ENCODE measurements around the gene GNG13. TPM values are rescaled to one million over a fixed set of nuclear protein-coding genes. Genes with fewer than 3 reads are reported as not detected.
"Not testable (repeated sequence)": the region's sequence is repeated elsewhere in the genome, so short reads cannot be mapped to it uniquely, and the experiment has no call there.

Gene GNG13
- polyA plus RNA-seq, 3 donors from 2014 or later, result not detected

GRCh38 chr16:756428-756827 lies 44.1 kb downstream of the GNG13 start:
- Mint-ChIP-seq H3K27ac (no peak overlapping the region), H3K9me3 (no peaks in the 10 kb centered on the region), H3K36me3 (no peaks in the 10 kb centered on the region), H3K4me3 (no peak overlapping the region), H3K27me3 (ENCODE audit: low read depth in 3 of 3) (peaks cover 0 to 4% (median 0%) of the 10 kb centered on the region in 3 donors), H3K4me1 (no peaks in the 10 kb centered on the region)
- no peak for DNase-seq

- H3K36me3 Mint-ChIP-seq, result no peaks in the 10 kb centered on the region
These were observed 45.9 kb downstream of the GNG13 start for GRCh38 chr16:754656-755055.

GRCh38 chr16:754121-754607 lies 46.4 kb downstream of the GNG13 start:
- H3K9me3 Mint-ChIP-seq; H3K4me3 Mint-ChIP-seq; H3K36me3 Mint-ChIP-seq; H3K27me3 Mint-ChIP-seq (ENCODE audit: low read depth in 3 of 3); DNase-seq; H3K4me1 Mint-ChIP-seq; H3K27ac Mint-ChIP-seq: not testable (repeated sequence)

More at GRCh38 chr16:754656-755055, 45.9 kb downstream of the GNG13 start:
- peaks cover 0 to 5% (median 0%) of the 10 kb centered on the region in 3 donors for H3K27me3 Mint-ChIP-seq (ENCODE audit: low read depth in 3 of 3)
- H3K9me3 Mint-ChIP-seq, result no peaks in the 10 kb centered on the region
- H3K27ac Mint-ChIP-seq, result no peak overlapping the region
- no peak overlapping the region for H3K4me3 Mint-ChIP-seq
- no peak for DNase-seq
- no peaks in the 10 kb centered on the region for H3K4me1 Mint-ChIP-seq

- H3K4me3 Mint-ChIP-seq, result no peak overlapping the region
- H3K9me3 Mint-ChIP-seq, result no peaks in the 10 kb centered on the region
- no peak for DNase-seq
- H3K4me1 Mint-ChIP-seq, result no peaks in the 10 kb centered on the region
- H3K27me3 Mint-ChIP-seq (ENCODE audit: low read depth in 3 of 3), result peaks cover 0 to 5% (median 0%) of the 10 kb centered on the region in 3 donors
- H3K36me3 Mint-ChIP-seq, result no peaks in the 10 kb centered on the region
- H3K27ac Mint-ChIP-seq, result no peak overlapping the region
These were observed 48.6 kb downstream of the GNG13 start for GRCh38 chr16:752007-752312.

GRCh38 chr16:751152-752006 lies 49.2 kb downstream of the GNG13 start:
- no peak overlapping the region for H3K27ac Mint-ChIP-seq
- no peaks in the 10 kb centered on the region for H3K36me3 Mint-ChIP-seq
- H3K27me3 Mint-ChIP-seq (ENCODE audit: low read depth in 3 of 3), result peaks cover 0 to 5% (median 2%) of the 10 kb centered on the region in 3 donors
- no peak for DNase-seq
- H3K4me1 Mint-ChIP-seq, result no peaks in the 10 kb centered on the region
- H3K9me3 Mint-ChIP-seq, result no peaks in the 10 kb centered on the region
- no peak overlapping the region for H3K4me3 Mint-ChIP-seq

- DNase-seq, result no peak
- H3K27me3 Mint-ChIP-seq (ENCODE audit: low read depth in 3 of 3), result peaks cover 0 to 5% (median 2%) of the 10 kb centered on the region in 3 donors
- H3K36me3 Mint-ChIP-seq, result no peaks in the 10 kb centered on the region
- H3K27ac Mint-ChIP-seq, result no peak overlapping the region
- H3K4me3 Mint-ChIP-seq, result no peak overlapping the region
- H3K9me3 Mint-ChIP-seq, result no peaks in the 10 kb centered on the region
- H3K4me1 Mint-ChIP-seq, result no peaks in the 10 kb centered on the region
These were observed 50.0 kb downstream of the GNG13 start for GRCh38 chr16:750485-750884.

GRCh38 chr16:749010-749409 lies 51.5 kb downstream of the GNG13 start:
- no peaks in the 10 kb centered on the region for H3K9me3 Mint-ChIP-seq
- no peaks in the 10 kb centered on the region for H3K4me1 Mint-ChIP-seq
- DNase-seq, result no peak
- H3K27ac Mint-ChIP-seq, result no peak overlapping the region
- H3K27me3 Mint-ChIP-seq (ENCODE audit: low read depth in 3 of 3), result peaks cover 0 to 5% (median 2%) of the 10 kb centered on the region in 3 donors
- no peaks in the 10 kb centered on the region for H3K36me3 Mint-ChIP-seq
- H3K4me3 Mint-ChIP-seq, result no peak overlapping the region

Other genes with a start within 250 kb of the GNG13 start
- gene PRR35, start 240.3 kb downstream of the GNG13 start, polyA plus RNA-seq, result not detected
- gene NHLRC4, start 233.7 kb downstream of the GNG13 start, polyA plus RNA-seq, result under 1 TPM in 2 of 3 donors, not detected in 1; 0.42 to 0.61 TPM
- gene PIGQ, start 230.8 kb downstream of the GNG13 start, polyA plus RNA-seq, result 10 to 100 TPM; 10.5 to 17.7 (median 12.6) TPM
- gene RAB40C, start 210.7 kb downstream of the GNG13 start, polyA plus RNA-seq, result 10 to 100 TPM in 1 of 3 donors, 1 to 10 TPM in 2; 4.6 to 17.5 (median 5.8) TPM
- gene WFIKKN1, start 169.7 kb downstream of the GNG13 start, polyA plus RNA-seq, result under 1 TPM in 2 of 3 donors, not detected in 1; 0.17 to 0.19 TPM
- 100 to 1,000 TPM in 1 of 3 donors, 10 to 100 TPM in 2; 89.3 to 128 (median 93.9) TPM for gene METTL26, start 164.4 kb downstream of the GNG13 start, polyA plus RNA-seq
- 10 to 100 TPM; 16.8 to 36.3 (median 22.8) TPM for gene MCRIP2, start 158.9 kb downstream of the GNG13 start, polyA plus RNA-seq
- gene WDR90, start 151.4 kb downstream of the GNG13 start, polyA plus RNA-seq, result 1 to 10 TPM in 2 of 3 donors, not detected in 1; 1.2 to 2.4 TPM
- gene RHOT2, start 132.6 kb downstream of the GNG13 start, polyA plus RNA-seq, result 10 to 100 TPM; 36.8 to 53.3 (median 43.0) TPM
- not detected for gene RHBDL1, start 125.1 kb downstream of the GNG13 start, polyA plus RNA-seq
- gene STUB1, start 120.3 kb downstream of the GNG13 start, polyA plus RNA-seq, result 100 to 1,000 TPM; 183 to 225 (median 194) TPM
- 10 to 100 TPM; 38.3 to 63.5 (median 47.4) TPM for gene JMJD8, start 116.4 kb downstream of the GNG13 start, polyA plus RNA-seq
- 10 to 100 TPM in 1 of 3 donors, 1 to 10 TPM in 2; 4.9 to 15.1 (median 5.2) TPM for gene WDR24, start 110.3 kb downstream of the GNG13 start, polyA plus RNA-seq
- gene FBXL16, start 94.9 kb downstream of the GNG13 start, polyA plus RNA-seq, result under 1 TPM in 1 of 3 donors, not detected in 2; 0.20 TPM
- 10 to 100 TPM; 29.6 to 61.7 (median 45.4) TPM for gene METRN, start 85.6 kb downstream of the GNG13 start, polyA plus RNA-seq
- gene ANTKMT, start 79.6 kb downstream of the GNG13 start, polyA plus RNA-seq, result 100 to 1,000 TPM in 1 of 3 donors, 10 to 100 TPM in 2; 71.7 to 110 (median 94.1) TPM
- 1 to 10 TPM in 2 of 3 donors, under 1 TPM in 1; 0.34 to 1.7 (median 1.4) TPM for gene CCDC78, start 74.3 kb downstream of the GNG13 start, polyA plus RNA-seq
- gene HAGHL, start 73.6 kb downstream of the GNG13 start, polyA plus RNA-seq, result 10 to 100 TPM in 1 of 3 donors, 1 to 10 TPM in 2; 6.4 to 12.0 (median 9.1) TPM
- 10 to 100 TPM in 2 of 3 donors, 1 to 10 TPM in 1; 4.6 to 25.5 (median 17.5) TPM for gene CIAO3, start 59.7 kb downstream of the GNG13 start, polyA plus RNA-seq
- not detected for gene MSLN, start 40.0 kb downstream of the GNG13 start, polyA plus RNA-seq
- gene RPUSD1, start 12.4 kb downstream of the GNG13 start, polyA plus RNA-seq, result 10 to 100 TPM; 23.9 to 49.9 (median 27.7) TPM
- 1 to 10 TPM in 2 of 3 donors, not detected in 1; 6.3 to 9.2 TPM for gene CHTF18, start 12.1 kb downstream of the GNG13 start, polyA plus RNA-seq
- gene LMF1, start 170.2 kb upstream of the GNG13 start, polyA plus RNA-seq, result 10 to 100 TPM; 12.2 to 15.5 (median 12.6) TPM
- under 1 TPM in 1 of 3 donors, not detected in 2; 0.12 TPM for gene SOX8, start 181.0 kb upstream of the GNG13 start, polyA plus RNA-seq